ENCODE results near the gene ZNF513. TPM values are rescaled to one million over a fixed set of nuclear protein-coding genes. Genes with fewer than 3 reads are reported as not detected.

The ZNF513 gene
- total RNA-seq, 2 donors from 2014 or later = 4.7 to 6.2 TPM

DNA sequence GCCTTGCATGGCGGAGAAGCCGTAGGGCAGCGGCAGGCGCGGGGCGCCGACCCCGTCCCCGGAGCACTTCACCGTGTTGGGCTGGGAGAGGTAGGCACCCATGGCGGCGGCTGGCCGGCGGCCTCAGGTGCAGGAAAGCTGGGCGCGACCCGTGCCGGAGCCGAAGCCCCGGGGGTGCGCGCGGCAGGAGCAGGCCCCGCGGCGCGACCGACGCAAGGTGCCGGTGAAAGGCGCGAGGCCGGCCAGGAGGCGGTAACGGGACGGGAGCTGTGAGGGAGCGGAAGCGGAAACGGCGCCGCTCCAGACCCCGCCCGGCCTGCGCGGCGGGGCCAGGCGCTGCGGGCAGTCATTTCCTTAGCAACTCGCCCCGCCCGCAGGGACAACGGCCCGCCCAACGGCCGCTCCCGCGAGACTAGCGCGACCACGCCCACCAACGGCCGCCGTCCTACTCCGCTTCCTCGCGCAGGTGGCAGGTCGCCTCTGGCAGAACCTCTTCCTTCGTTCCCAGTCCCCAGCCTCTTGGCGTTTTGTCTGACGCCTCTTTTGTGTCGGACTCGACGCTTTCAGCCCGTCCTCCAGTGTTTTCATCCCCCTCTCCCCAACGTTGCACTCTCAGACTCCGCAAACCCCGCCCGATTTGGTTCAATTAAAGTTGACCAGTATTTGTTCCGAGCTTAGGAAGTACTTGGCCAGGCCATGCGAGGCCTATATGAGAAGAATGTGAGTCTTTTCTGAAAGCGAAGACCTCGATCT, 29.0 kb upstream of the ZNF513 start, which contains the start of gene PPM1G:
PPM1G (minus strand) TSS at position 271 of the 753 bp plus-strand sequence; CDS start at position 102, 169 bp downstream.
- Histone ChIP-seq H3K4me1 (peaks cover 0 to 24% of the 10 kb centered on the region in 2 donors), H3K27me3 (no peaks in the 10 kb centered on the region), H3K4me3 (peak within 1 kb of the TSS; percentile 89 to 99), H3K27ac (peak within 1 kb of the TSS; percentile 83 to 85), H3K9me3 (no peaks in the 10 kb centered on the region), H3K36me3 (no peaks in the 10 kb centered on the region)
- TF ChIP-seq, protein P1, sequence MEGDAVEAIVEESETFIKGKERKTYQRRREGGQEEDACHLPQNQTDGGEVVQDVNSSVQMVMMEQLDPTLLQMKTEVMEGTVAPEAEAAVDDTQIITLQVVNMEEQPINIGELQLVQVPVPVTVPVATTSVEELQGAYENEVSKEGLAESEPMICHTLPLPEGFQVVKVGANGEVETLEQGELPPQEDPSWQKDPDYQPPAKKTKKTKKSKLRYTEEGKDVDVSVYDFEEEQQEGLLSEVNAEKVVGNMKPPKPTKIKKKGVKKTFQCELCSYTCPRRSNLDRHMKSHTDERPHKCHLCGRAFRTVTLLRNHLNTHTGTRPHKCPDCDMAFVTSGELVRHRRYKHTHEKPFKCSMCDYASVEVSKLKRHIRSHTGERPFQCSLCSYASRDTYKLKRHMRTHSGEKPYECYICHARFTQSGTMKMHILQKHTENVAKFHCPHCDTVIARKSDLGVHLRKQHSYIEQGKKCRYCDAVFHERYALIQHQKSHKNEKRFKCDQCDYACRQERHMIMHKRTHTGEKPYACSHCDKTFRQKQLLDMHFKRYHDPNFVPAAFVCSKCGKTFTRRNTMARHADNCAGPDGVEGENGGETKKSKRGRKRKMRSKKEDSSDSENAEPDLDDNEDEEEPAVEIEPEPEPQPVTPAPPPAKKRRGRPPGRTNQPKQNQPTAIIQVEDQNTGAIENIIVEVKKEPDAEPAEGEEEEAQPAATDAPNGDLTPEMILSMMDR (IDR thresholded peaks at IDR 0.05) = peak in 1 of 2 donors; percentile 12
- peak; percentile 90 for DNase-seq (ENCODE audit: low spot score)

DNA sequence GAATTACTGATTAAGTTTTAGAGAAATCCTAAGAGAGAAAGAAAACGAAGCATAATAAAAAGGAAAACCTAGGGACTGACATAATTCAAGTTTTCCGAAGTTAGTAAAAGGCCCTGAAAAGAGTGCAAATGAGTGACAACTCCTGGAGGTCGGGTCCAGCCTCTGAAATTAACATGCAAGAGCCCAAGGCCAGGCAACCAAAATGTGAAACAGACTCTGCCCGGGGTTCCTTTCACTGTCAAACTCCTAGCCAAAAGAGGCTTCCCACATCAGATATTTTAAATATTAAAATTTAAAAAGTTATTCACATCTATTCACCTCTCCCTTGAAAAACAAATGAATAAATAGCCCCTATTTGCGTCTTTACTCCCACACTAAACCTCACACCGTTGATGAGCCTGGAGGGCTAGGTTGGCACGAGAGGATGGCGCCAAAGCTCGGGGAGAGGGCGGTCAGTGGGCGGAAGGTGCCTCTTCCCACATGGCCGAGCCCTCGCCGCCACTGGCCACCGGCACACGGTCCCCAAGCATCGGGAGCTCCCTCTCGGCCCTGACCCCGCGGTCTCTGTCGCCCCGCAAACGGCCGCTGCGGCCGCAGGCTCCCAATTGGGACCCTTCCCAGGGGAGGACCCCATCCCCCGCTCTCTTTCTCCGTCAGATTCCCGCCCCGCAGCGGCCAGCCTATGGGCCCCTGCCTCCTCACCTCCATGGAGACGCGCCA, 28.2 kb upstream of the ZNF513 start:
- no peaks in the 10 kb centered on the region for H3K9me3 ChIP-seq
- no peak for DNase-seq (ENCODE audit: low spot score)

DNA sequence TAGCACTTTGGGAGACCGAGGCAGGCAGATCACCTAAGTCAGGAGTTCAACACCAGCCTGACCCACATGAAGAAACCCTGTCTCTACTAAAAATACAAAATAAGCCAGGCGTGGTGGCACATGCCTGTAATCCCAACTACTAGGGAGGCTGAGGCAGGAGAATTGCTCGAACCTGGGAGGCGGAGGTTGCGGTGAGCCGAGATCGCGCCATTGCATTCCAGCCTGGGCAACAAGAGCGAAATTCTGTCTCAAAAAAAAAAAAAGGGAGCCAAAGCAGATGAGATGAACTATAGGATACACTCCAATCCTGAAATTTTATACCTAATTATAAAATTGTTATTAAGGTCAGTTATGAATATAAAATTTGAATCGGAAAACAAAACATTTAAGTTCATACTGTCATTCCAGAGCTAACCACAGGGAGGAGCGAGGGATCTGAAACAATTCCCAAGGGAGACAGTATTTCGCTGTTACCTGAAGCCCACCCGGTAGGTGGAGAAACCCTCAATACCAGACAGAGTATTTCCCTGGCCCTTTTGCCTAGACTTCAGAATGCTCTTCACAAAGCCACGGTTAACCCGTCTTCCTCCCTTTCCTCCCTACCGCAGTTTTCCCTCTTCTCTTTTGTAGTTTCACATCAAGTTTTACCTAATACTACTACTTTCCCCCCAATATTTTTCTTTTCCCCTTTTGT, 27.4 kb upstream of the ZNF513 start:
- no peaks in the 10 kb centered on the region for H3K9me3 ChIP-seq
- H3K4me1 ChIP-seq = peaks cover 0 to 24% of the 10 kb centered on the region in 2 donors
- no peak overlapping the region for H3K27ac ChIP-seq
- H3K4me3 ChIP-seq = peak overlapping the region in 1 of 2 donors; percentile 99
- H3K36me3 ChIP-seq = no peaks in the 10 kb centered on the region
- no peaks in the 10 kb centered on the region for H3K27me3 ChIP-seq
- TF ChIP-seq, protein P1 (IDR thresholded peaks at IDR 0.05) = peak; percentile 15 to 62
- no peak for DNase-seq (ENCODE audit: low spot score)

More for the DNA sequence above, 28.2 kb upstream of the ZNF513 start:
- no peaks in the 10 kb centered on the region for H3K27me3 ChIP-seq
- H3K4me3 ChIP-seq = peak overlapping the region; percentile 89 to 99
- H3K36me3 ChIP-seq = no peaks in the 10 kb centered on the region
- peaks cover 0 to 24% of the 10 kb centered on the region in 2 donors for H3K4me1 ChIP-seq
- H3K27ac ChIP-seq = peak overlapping the region; percentile 83 to 85
- TF ChIP-seq, protein P1 (IDR thresholded peaks at IDR 0.05) = no peak

DNA sequence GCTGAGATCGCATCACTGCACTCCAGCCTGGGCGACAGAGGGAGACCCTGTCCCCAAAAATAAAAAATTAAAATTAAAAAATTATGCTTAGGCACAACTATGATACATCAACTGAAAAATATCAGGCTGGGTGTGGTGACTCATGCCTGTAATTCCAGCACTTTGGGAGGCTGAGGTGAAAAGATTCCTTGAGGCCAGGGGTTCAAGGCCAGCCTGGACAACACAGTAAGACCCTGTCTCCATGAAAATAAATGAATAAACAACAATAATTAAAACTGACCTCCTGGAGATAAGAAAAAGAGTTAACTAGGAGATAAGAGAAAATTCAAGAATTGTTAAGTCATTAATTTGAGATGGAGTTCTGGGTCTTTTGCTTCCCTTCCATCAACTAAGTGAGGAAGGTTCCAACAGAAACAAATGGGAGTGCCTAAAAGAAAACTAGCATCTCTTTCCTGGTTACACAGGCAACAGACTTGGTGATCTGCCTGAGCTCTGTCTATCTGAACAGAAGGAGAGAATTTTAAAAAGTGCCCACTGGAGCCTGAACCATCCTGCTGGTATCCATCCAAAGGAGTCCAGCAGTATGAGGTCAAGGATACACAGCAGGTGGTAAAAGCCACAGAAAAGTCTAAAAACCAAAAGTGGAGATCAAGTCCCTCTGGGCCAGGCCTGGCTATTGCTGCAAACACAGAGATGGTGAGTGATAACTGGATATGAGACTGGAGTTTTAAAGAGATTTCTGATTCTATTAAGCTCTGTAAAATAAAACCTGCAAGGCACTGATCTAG, 20.0 kb upstream of the ZNF513 start:
- no peaks in the 10 kb centered on the region for H3K4me1 ChIP-seq
- no peaks in the 10 kb centered on the region for H3K36me3 ChIP-seq
- no peaks in the 10 kb centered on the region for H3K27me3 ChIP-seq
- H3K27ac ChIP-seq = no peak overlapping the region
- no peaks in the 10 kb centered on the region for H3K9me3 ChIP-seq
- H3K4me3 ChIP-seq = no peak overlapping the region
- DNase-seq (ENCODE audit: low spot score) = no peak
- TF ChIP-seq, protein P1 (IDR thresholded peaks at IDR 0.05) = no peak

DNA sequence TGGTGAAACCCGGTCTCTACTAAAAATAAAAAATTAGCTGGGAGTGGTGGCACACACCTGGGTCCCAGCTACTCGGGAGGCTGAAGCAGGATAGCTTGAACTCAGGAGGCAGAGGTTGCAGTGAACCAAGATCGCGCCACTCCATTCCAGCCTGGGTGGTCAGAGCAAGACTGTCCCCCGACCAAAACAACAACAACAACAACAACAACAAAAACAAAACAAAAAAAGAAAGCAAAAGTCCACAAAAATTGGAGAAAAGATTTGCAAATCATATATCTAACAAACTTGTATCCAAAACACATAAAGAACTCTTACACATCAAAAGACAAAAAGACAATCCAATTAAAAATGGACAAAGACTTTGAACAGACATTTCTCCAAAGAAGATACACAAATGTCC, 18.4 kb upstream of the ZNF513 start:
- Histone ChIP-seq H3K27ac (no peak overlapping the region), H3K27me3 (no peaks in the 10 kb centered on the region), H3K9me3 (no peaks in the 10 kb centered on the region), H3K4me1 (no peaks in the 10 kb centered on the region), H3K36me3 (no peaks in the 10 kb centered on the region), H3K4me3 (no peak overlapping the region)
- TF ChIP-seq, protein P1 (IDR thresholded peaks at IDR 0.05) = no peak
- DNase-seq (ENCODE audit: low spot score) = no peak
